ENCODE results near the gene SUPT5H. TPM values are rescaled to one million over a fixed set of nuclear protein-coding genes. Genes with fewer than 3 reads are reported as not detected.
A peak's percentile ranks its signal among the peaks of the same experiment; 100 is the strongest.

SUPT5H gene
- total RNA-seq, 1 donor: 91.2 TPM

DNA sequence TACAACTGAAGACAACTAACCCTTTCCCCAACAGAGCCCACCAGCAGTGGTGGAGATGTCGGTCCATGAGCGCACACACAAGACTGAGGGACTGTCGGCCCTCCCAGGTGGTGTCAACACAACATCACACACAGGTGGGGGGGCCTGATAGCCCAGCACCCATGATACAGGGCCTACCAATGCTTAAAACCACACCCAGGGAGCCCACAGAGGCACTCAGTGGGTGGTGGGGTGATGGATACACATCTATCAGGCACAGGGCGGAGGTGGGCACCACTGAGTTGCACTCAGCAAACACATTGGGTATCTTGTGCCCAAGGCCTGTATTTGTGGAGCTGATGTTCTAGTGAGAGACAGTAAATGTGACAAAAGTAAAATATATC, 45.7 kb upstream of the SUPT5H start:
- Histone ChIP-seq H3K36me3 (ENCODE audit: insufficient read depth, low read length) (peaks cover 12% of the 10 kb centered on the region), H3K27ac (ENCODE audit: low read depth, low read length) (no peak overlapping the region)

DNA sequence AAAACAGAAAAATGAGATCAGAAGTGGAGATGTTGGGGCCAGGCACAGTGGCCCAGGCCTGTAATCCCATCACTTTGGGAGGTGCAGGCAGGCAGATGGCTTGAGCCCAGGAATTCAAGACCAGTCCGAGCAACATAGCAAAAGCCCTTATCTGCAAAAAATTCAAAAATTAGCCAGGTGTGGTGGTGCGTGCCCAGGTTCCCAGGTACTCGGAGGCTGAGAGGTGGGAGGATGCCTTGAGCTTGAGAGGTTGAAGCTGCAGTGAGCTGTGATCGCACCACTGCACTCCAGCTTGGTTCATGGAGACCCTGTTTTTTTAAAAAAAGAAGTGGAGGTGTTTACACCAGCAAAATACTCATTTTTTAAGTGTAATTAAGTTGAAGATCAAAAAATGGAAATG, 45.3 kb upstream of the SUPT5H start:
- Histone ChIP-seq H3K27ac (ENCODE audit: low read depth, low read length) (no peak overlapping the region), H3K9me3 (ENCODE audit: low read depth, low read length) (no peaks in the 10 kb centered on the region), H3K4me3 (ENCODE audit: insufficient read depth, low read length) (no peak overlapping the region), H2AFZ (ENCODE audit: low read length) (no peak overlapping the region), H4K20me1 (ENCODE audit: insufficient read depth, low read length) (no peaks in the 10 kb centered on the region), H3K36me3 (ENCODE audit: insufficient read depth, low read length) (peaks cover 10% of the 10 kb centered on the region), H3K4me1 (ENCODE audit: insufficient read depth, low read length) (peaks cover 40% of the 10 kb centered on the region), H3K27me3 (ENCODE audit: insufficient read depth, low read length) (no peaks in the 10 kb centered on the region), H3K79me2 (ENCODE audit: insufficient read depth, low read length) (peaks cover 4% of the 10 kb centered on the region), H3K4me2 (ENCODE audit: insufficient read depth, low read length) (no peak overlapping the region)
- TF ChIP-seq, protein P1, sequence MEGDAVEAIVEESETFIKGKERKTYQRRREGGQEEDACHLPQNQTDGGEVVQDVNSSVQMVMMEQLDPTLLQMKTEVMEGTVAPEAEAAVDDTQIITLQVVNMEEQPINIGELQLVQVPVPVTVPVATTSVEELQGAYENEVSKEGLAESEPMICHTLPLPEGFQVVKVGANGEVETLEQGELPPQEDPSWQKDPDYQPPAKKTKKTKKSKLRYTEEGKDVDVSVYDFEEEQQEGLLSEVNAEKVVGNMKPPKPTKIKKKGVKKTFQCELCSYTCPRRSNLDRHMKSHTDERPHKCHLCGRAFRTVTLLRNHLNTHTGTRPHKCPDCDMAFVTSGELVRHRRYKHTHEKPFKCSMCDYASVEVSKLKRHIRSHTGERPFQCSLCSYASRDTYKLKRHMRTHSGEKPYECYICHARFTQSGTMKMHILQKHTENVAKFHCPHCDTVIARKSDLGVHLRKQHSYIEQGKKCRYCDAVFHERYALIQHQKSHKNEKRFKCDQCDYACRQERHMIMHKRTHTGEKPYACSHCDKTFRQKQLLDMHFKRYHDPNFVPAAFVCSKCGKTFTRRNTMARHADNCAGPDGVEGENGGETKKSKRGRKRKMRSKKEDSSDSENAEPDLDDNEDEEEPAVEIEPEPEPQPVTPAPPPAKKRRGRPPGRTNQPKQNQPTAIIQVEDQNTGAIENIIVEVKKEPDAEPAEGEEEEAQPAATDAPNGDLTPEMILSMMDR (IDR thresholded peaks at IDR 0.05; ENCODE audit: extremely low read depth, low read depth, low read length): no peak
- DNase-seq (ENCODE audit: insufficient read length, low spot score, missing footprints): peak; percentile 8

More for the DNA sequence above, 45.7 kb upstream of the SUPT5H start:
- H3K4me2 ChIP-seq (ENCODE audit: insufficient read depth, low read length): no peak overlapping the region
- no peak overlapping the region for H3K4me3 ChIP-seq (ENCODE audit: insufficient read depth, low read length)
- H3K27me3 ChIP-seq (ENCODE audit: insufficient read depth, low read length): no peaks in the 10 kb centered on the region
- TF ChIP-seq, protein P1 (IDR thresholded peaks at IDR 0.05; ENCODE audit: extremely low read depth, low read depth, low read length): no peak
- peak; percentile 15 for DNase-seq (ENCODE audit: insufficient read length, low spot score, missing footprints)
- H3K4me1 ChIP-seq (ENCODE audit: insufficient read depth, low read length): peaks cover 40% of the 10 kb centered on the region
- peaks cover 4% of the 10 kb centered on the region for H3K79me2 ChIP-seq (ENCODE audit: insufficient read depth, low read length)
- no peaks in the 10 kb centered on the region for H3K9me3 ChIP-seq (ENCODE audit: low read depth, low read length)
- no peaks in the 10 kb centered on the region for H4K20me1 ChIP-seq (ENCODE audit: insufficient read depth, low read length)
- H2AFZ ChIP-seq (ENCODE audit: low read length): no peak overlapping the region

DNA sequence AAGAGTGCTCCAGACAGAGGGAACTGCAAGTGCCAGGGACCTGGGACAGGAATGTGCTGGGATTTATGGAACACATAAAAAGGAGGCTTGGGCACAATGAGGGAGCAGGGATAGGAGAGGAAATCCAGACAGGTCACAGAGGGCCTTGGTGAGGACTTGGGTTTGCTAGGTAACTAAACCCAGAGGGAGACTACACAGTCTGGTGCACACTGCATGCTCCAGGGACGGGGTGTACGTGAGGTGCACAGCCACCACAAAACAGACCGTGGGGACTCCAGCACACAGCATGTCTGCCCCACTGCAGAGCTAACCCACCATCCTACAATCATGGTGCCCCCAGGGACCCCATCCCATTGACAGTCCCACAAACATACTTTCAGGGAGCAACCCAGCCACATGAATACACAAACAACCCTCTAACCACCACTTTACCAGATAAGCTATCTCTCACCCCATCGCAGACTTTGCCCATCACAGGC, 44.3 kb upstream of the SUPT5H start:
- H3K27ac ChIP-seq (ENCODE audit: low read depth, low read length): peak overlapping the region; percentile 96
- H3K79me2 ChIP-seq (ENCODE audit: insufficient read depth, low read length): peaks cover 4% of the 10 kb centered on the region
- peak overlapping the region; percentile 83 for H3K4me2 ChIP-seq (ENCODE audit: insufficient read depth, low read length)
- no peaks in the 10 kb centered on the region for H3K27me3 ChIP-seq (ENCODE audit: insufficient read depth, low read length)
- peaks cover 44% of the 10 kb centered on the region for H3K4me1 ChIP-seq (ENCODE audit: insufficient read depth, low read length)
- H3K36me3 ChIP-seq (ENCODE audit: insufficient read depth, low read length): peaks cover 6% of the 10 kb centered on the region
- no peak overlapping the region for H3K4me3 ChIP-seq (ENCODE audit: insufficient read depth, low read length)
- no peaks in the 10 kb centered on the region for H3K9me3 ChIP-seq (ENCODE audit: low read depth, low read length)
- no peak for DNase-seq (ENCODE audit: insufficient read length, low spot score, missing footprints)
- TF ChIP-seq, protein P1 (IDR thresholded peaks at IDR 0.05; ENCODE audit: extremely low read depth, low read depth, low read length): no peak
- H2AFZ ChIP-seq (ENCODE audit: low read length): no peak overlapping the region
- H4K20me1 ChIP-seq (ENCODE audit: insufficient read depth, low read length): no peaks in the 10 kb centered on the region

DNA sequence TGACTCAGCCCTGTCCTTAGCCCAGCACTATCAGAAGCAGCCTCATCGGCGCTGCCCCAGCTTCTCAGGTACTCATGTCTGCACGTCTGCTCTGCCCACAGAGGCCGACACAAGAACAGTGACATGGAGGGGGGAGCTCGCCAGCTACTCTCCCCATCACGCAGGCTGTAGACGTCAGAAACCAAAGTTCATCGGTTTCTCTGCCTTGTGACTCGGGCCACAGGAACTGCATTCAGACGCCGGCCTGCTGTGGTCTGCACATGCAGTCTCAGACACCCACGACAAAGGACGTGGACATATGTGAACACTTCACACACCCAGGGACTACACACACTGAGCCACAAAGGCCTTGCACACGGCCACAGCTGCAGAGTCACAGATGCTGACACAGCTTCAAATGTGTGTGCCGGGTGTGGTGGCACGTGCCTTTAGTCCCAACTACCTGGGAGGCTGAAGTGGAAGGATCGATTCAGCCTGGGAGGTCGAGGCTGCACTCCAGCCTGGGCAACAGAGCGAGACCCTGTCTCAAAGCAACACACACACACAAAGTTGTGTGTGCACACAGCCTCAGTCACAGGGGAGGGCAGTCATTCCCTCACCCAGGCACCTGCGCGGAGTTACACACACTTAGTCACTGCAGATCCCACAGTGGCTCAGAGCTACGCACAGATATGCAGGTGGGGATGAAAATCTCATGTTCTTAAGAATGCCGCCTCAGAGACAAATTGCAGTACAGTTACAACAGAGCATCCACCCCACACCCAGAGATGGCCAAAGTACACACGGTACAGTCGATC, 43.6 kb upstream of the SUPT5H start:
- peak overlapping the region; percentile 83 for H3K4me2 ChIP-seq (ENCODE audit: insufficient read depth, low read length)
- peak overlapping the region; percentile 71 for H3K4me3 ChIP-seq (ENCODE audit: insufficient read depth, low read length)
- H3K36me3 ChIP-seq (ENCODE audit: insufficient read depth, low read length): peaks cover 6% of the 10 kb centered on the region
- no peaks in the 10 kb centered on the region for H3K9me3 ChIP-seq (ENCODE audit: low read depth, low read length)
- H3K79me2 ChIP-seq (ENCODE audit: insufficient read depth, low read length): peaks cover 5% of the 10 kb centered on the region
- H3K27me3 ChIP-seq (ENCODE audit: insufficient read depth, low read length): no peaks in the 10 kb centered on the region
- no peaks in the 10 kb centered on the region for H4K20me1 ChIP-seq (ENCODE audit: insufficient read depth, low read length)
- peak overlapping the region; percentile 96 for H3K27ac ChIP-seq (ENCODE audit: low read depth, low read length)
- DNase-seq (ENCODE audit: insufficient read length, low spot score, missing footprints): peak; percentile 90
- H2AFZ ChIP-seq (ENCODE audit: low read length): no peak overlapping the region
- TF ChIP-seq, protein P1 (IDR thresholded peaks at IDR 0.05; ENCODE audit: extremely low read depth, low read depth, low read length): no peak
- H3K4me1 ChIP-seq (ENCODE audit: insufficient read depth, low read length): peaks cover 46% of the 10 kb centered on the region
